GM20431 (cell line): ENCODE data around the gene UBQLN1.

Experiments used
- in situ Hi-C: fragments of 300-500 bp; cut with MseI, MboI; formaldehyde crosslinking; loops from one replicate; pipeline ENCODE4 v1.15.0; 2020; ENCODE audit warnings: low sequenced_read_pairs; ENCODE audit not compliant: unreplicated experiment

UBQLN1 gene

GRCh38 chr9:83698976-83699585, 8.7 kb downstream of the UBQLN1 start:
- in situ Hi-C loops = no loop called here

GRCh38 chr9:83691492-83691891, 16.3 kb downstream of the UBQLN1 start:
- in situ Hi-C loops = no loop called here

GRCh38 chr9:83688921-83689320, 18.8 kb downstream of the UBQLN1 start:
- in situ Hi-C loops = no loop called here

GRCh38 chr9:83681490-83681889, 26.3 kb downstream of the UBQLN1 start:
- in situ Hi-C loops = no loop called here

GRCh38 chr9:83680233-83680632, 27.5 kb downstream of the UBQLN1 start:
- in situ Hi-C loops = no loop called here

- in situ Hi-C loops = no loop called here
These were observed 30.2 kb downstream of the UBQLN1 start for GRCh38 chr9:83677596-83677995.

- in situ Hi-C loops = no loop called here
These were observed 32.3 kb downstream of the UBQLN1 start for GRCh38 chr9:83675466-83675865.

GRCh38 chr9:83671451-83671850, 36.3 kb downstream of the UBQLN1 start:
- in situ Hi-C loops = no loop called here

- in situ Hi-C loops = no loop called here
These were observed 37.4 kb downstream of the UBQLN1 start for GRCh38 chr9:83670381-83670780.

- in situ Hi-C loops = no loop called here
These were observed 38.7 kb downstream of the UBQLN1 start for GRCh38 chr9:83669067-83669466.

GRCh38 chr9:83665580-83666200, 42.1 kb downstream of the UBQLN1 start:
- in situ Hi-C loops = no loop called here

- in situ Hi-C loops = no loop called here
These were observed 44.8 kb downstream of the UBQLN1 start for GRCh38 chr9:83662933-83663332.

- in situ Hi-C loops = no loop called here
These were observed 50.8 kb downstream of the UBQLN1 start for GRCh38 chr9:83656952-83657351.

GRCh38 chr9:83656032-83656680, 51.6 kb downstream of the UBQLN1 start:
- in situ Hi-C loops = no loop called here

- in situ Hi-C loops = no loop called here
These were observed 52.3 kb downstream of the UBQLN1 start for GRCh38 chr9:83655433-83655832.

GRCh38 chr9:83652433-83652832, 55.3 kb downstream of the UBQLN1 start:
- in situ Hi-C loops = no loop called here

GRCh38 chr9:83651558-83651957, 56.2 kb downstream of the UBQLN1 start:
- in situ Hi-C loops = no loop called here

- in situ Hi-C loops = loop anchor here (25.0 kb wide), 1 partner anchor 163 kb away; the partner anchor contains the start of gene GKAP1
These were observed 58.2 kb downstream of the UBQLN1 start for GRCh38 chr9:83649515-83649914.

- in situ Hi-C loops = loop anchor here (25.0 kb wide), 1 partner anchor 163 kb away; the partner anchor contains the start of gene GKAP1
These were observed 58.7 kb downstream of the UBQLN1 start for GRCh38 chr9:83649080-83649479.

- in situ Hi-C loops = loop anchor here (25.0 kb wide), 1 partner anchor 166 kb away; the partner anchor contains the start of gene GKAP1
These were observed 61.1 kb downstream of the UBQLN1 start for GRCh38 chr9:83646500-83647239.

- in situ Hi-C loops = loop anchor here (25.0 kb wide), 1 partner anchor 170 kb away; the partner anchor contains the start of gene GKAP1
These were observed 65.0 kb downstream of the UBQLN1 start for GRCh38 chr9:83642793-83643192.
